ENCODE results near the gene VWF.

VWF gene

GRCh38 chr12:6074979-6075585 lies 49.4 kb downstream of the VWF start:
- DNase-seq, result no peak

GRCh38 chr12:6074427-6074826 lies 50.0 kb downstream of the VWF start:
- no peak for DNase-seq

- no peak for DNase-seq
These were observed 51.0 kb downstream of the VWF start for GRCh38 chr12:6073426-6073825.

GRCh38 chr12:6072302-6072752 lies 52.1 kb downstream of the VWF start:
- no peak for DNase-seq

GRCh38 chr12:6071589-6071988 lies 52.9 kb downstream of the VWF start:
- DNase-seq, result no peak

- no peak for DNase-seq
These were observed 53.8 kb downstream of the VWF start for GRCh38 chr12:6070472-6071257.

GRCh38 chr12:6069437-6070093 lies 54.9 kb downstream of the VWF start:
- DNase-seq, result no peak

GRCh38 chr12:6068227-6068626 lies 56.2 kb downstream of the VWF start:
- DNase-seq, result no peak

GRCh38 chr12:6067152-6067916 lies 57.1 kb downstream of the VWF start:
- DNase-seq, result no peak

GRCh38 chr12:6066651-6067050 lies 57.8 kb downstream of the VWF start:
- no peak for DNase-seq

- no peak for DNase-seq
These were observed 58.6 kb downstream of the VWF start for GRCh38 chr12:6065863-6066199.

GRCh38 chr12:6065131-6065862 lies 59.2 kb downstream of the VWF start:
- DNase-seq, result no peak

GRCh38 chr12:6062757-6063735 lies 61.4 kb downstream of the VWF start:
- peak; percentile 49 for DNase-seq

GRCh38 chr12:6062395-6062756 lies 62.1 kb downstream of the VWF start:
- no peak for DNase-seq

- DNase-seq, result no peak
These were observed 62.8 kb downstream of the VWF start for GRCh38 chr12:6061660-6062059.

GRCh38 chr12:6059860-6060565 lies 64.5 kb downstream of the VWF start:
- no peak for DNase-seq

GRCh38 chr12:6059221-6059620 lies 65.2 kb downstream of the VWF start:
- no peak for DNase-seq

GRCh38 chr12:6058481-6059161 lies 65.8 kb downstream of the VWF start:
- DNase-seq, result no peak

- no peak for DNase-seq
These were observed 66.8 kb downstream of the VWF start for GRCh38 chr12:6057700-6058099.

Measured in DMS79 (cell line).